Measurements from ENCODE around the gene PHKA2. TPM values are rescaled to one million over a fixed set of nuclear protein-coding genes. Genes with fewer than 3 reads are reported as not detected.
A peak's percentile ranks its signal among the peaks of the same experiment; 100 is the strongest.

Gene PHKA2
- total RNA-seq, 1 experiment from 2014 or later: 34.4 TPM

- ChIA-PET CTCF (no interaction called here), POLR2A (ENCODE audit: unreplicated experiment) (no interaction called here)
- Histone ChIP-seq H3F3A (ENCODE audit: insufficient read depth, low read depth) (no peaks in the 10 kb centered on the region; the same call in 1 of the 2 replicates), H3K9me2 (ENCODE audit: insufficient read depth) (no peaks in the 10 kb centered on the region), H3K36me3 (ENCODE audit: low read depth) (no peaks in the 10 kb centered on the region), H3K4me3 (no peak overlapping the region), H3K9me3 (ENCODE audit: insufficient read depth, low read depth) (no peaks in the 10 kb centered on the region), H3K27ac (no peak overlapping the region), H3K4me2 (no peak overlapping the region), H4K20me1 (ENCODE audit: insufficient read depth) (no peaks in the 10 kb centered on the region), H3K4me1 (replicated peaks; ENCODE audit: insufficient read depth) (no peaks in the 10 kb centered on the region; the same call in 1 of the 2 replicates), H3K27me3 (ENCODE audit: insufficient read depth, low read depth) (no peaks in the 10 kb centered on the region), H3K79me2 (ENCODE audit: low read depth) (no peaks in the 10 kb centered on the region), H2AFZ (no peak overlapping the region)
- TF ChIP-seq CTCF (conservative IDR thresholded peaks at IDR 0.05) (no peak), EZH2 (IDR thresholded peaks at IDR 0.05; ENCODE audit: low read depth) (no peak)
- no TSS peak for BruUV-seq (replicated peaks)
- DNase-seq: no peak
- intact Hi-C loops (cut with micrococcal nuclease; ENCODE audit: unreplicated experiment): no loop called here
These were observed 109.2 kb downstream of the PHKA2 start for GRCh38 chrX:18874560-18875255.

GRCh38 chrX:18873836-18874235 lies 110.1 kb downstream of the PHKA2 start:
- POLR2A ChIA-PET (ENCODE audit: unreplicated experiment): no interaction called here
- no peak overlapping the region for H3K27ac ChIP-seq
- no peaks in the 10 kb centered on the region for H4K20me1 ChIP-seq (ENCODE audit: insufficient read depth)
- no peak for DNase-seq
- BruUV-seq (replicated peaks): no TSS peak
- H2AFZ ChIP-seq: no peak overlapping the region
- H3K27me3 ChIP-seq (ENCODE audit: insufficient read depth, low read depth): no peaks in the 10 kb centered on the region
- no peaks in the 10 kb centered on the region; the same call in 1 of the 2 replicates for H3F3A ChIP-seq (ENCODE audit: insufficient read depth, low read depth)
- intact Hi-C loops (cut with micrococcal nuclease; ENCODE audit: unreplicated experiment): no loop called here
- no peak overlapping the region for H3K4me2 ChIP-seq
- no peaks in the 10 kb centered on the region for H3K9me3 ChIP-seq (ENCODE audit: insufficient read depth, low read depth)
- no peaks in the 10 kb centered on the region for H3K36me3 ChIP-seq (ENCODE audit: low read depth)
- no peaks in the 10 kb centered on the region for H3K79me2 ChIP-seq (ENCODE audit: low read depth)
- H3K9me2 ChIP-seq (ENCODE audit: insufficient read depth): no peaks in the 10 kb centered on the region
- H3K4me1 ChIP-seq (replicated peaks; ENCODE audit: insufficient read depth): no peaks in the 10 kb centered on the region; the same call in 1 of the 2 replicates
- CTCF ChIA-PET: no interaction called here
- no peak for TF ChIP-seq CTCF (conservative IDR thresholded peaks at IDR 0.05)
- TF ChIP-seq EZH2 (IDR thresholded peaks at IDR 0.05; ENCODE audit: low read depth): no peak
- H3K4me3 ChIP-seq: no peak overlapping the region

GRCh38 chrX:18873189-18873791 lies 110.6 kb downstream of the PHKA2 start:
- Histone ChIP-seq H3K27me3 (ENCODE audit: insufficient read depth, low read depth) (no peaks in the 10 kb centered on the region), H3K79me2 (ENCODE audit: low read depth) (no peaks in the 10 kb centered on the region), H3K4me2 (peak overlapping the region; percentile 61), H3K4me1 (replicated peaks; ENCODE audit: insufficient read depth) (no peaks in the 10 kb centered on the region; the same call in 1 of the 2 replicates), H4K20me1 (ENCODE audit: insufficient read depth) (no peaks in the 10 kb centered on the region), H3F3A (ENCODE audit: insufficient read depth, low read depth) (no peaks in the 10 kb centered on the region; the same call in 1 of the 2 replicates), H2AFZ (no peak overlapping the region), H3K36me3 (ENCODE audit: low read depth) (no peaks in the 10 kb centered on the region), H3K9me3 (ENCODE audit: insufficient read depth, low read depth) (no peaks in the 10 kb centered on the region), H3K9me2 (ENCODE audit: insufficient read depth) (no peaks in the 10 kb centered on the region), H3K27ac (no peak overlapping the region), H3K4me3 (no peak overlapping the region)
- intact Hi-C loops (cut with micrococcal nuclease; ENCODE audit: unreplicated experiment): no loop called here
- peak in 1 of 2 experiments; percentile 38 for DNase-seq
- no TSS peak for BruUV-seq (replicated peaks)
- TF ChIP-seq EZH2 (IDR thresholded peaks at IDR 0.05; ENCODE audit: low read depth) (no peak), CTCF (conservative IDR thresholded peaks at IDR 0.05) (no peak)
- ChIA-PET CTCF (no interaction called here), POLR2A (ENCODE audit: unreplicated experiment) (no interaction called here)

Measured in PC-9 (cell line).